Prostate gland (tissue), 2 donors: ENCODE data around the gene MGRN1.

Experiments
- POLR2A ChIP-seq: fragments of 450-650 bp; IDR thresholded peaks from one replicate; pipeline ENCODE4 v1.6.1; 2016; ENCODE audit warnings: antibody characterized with exemption, mild to moderate bottlenecking
- POLR2AphosphoS5 ChIP-seq: sonication (generic); formaldehyde crosslinking; IDR thresholded peaks from one replicate; pipeline ENCODE4 v1.6.1; 2017; ENCODE audit warnings: antibody characterized with exemption
- TF ChIP-seq, protein P1 (sequence below), 4 experiments: fragments of 200-600 bp in 2 of 4; fragments of 450-650 bp in 2 of 4; sonication (generic) in 2 of 4; IDR thresholded peaks; 1 replicate in 3 of 4; 2 replicates in 1 of 4; pipeline ENCODE4 v1.5.1; 2016 to 2019; ENCODE audit warnings: antibody characterized with exemption in 4 of 4, mild to moderate bottlenecking in 2 of 4, moderate library complexity in 2 of 4

DNA sequence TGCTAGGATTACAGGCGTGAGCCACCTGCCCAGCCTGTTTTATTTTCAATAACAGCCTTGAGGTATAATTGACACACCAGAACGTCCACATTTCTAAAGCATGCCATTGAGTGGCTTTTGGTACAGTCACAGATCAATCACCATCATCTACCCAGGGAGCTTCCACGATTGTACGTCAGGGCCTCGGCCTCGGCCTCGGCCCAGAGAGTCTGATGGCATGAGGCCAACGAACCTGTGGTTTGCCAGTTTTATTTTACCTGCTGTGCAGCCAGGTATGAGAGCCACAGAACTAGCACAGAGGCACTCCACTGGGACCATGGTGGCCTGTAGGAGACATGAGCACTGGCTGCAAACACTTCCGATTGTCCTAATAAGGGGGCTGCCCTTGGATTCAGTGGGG, 18.3 kb upstream of the MGRN1 start:
- TF ChIP-seq, protein P1, sequence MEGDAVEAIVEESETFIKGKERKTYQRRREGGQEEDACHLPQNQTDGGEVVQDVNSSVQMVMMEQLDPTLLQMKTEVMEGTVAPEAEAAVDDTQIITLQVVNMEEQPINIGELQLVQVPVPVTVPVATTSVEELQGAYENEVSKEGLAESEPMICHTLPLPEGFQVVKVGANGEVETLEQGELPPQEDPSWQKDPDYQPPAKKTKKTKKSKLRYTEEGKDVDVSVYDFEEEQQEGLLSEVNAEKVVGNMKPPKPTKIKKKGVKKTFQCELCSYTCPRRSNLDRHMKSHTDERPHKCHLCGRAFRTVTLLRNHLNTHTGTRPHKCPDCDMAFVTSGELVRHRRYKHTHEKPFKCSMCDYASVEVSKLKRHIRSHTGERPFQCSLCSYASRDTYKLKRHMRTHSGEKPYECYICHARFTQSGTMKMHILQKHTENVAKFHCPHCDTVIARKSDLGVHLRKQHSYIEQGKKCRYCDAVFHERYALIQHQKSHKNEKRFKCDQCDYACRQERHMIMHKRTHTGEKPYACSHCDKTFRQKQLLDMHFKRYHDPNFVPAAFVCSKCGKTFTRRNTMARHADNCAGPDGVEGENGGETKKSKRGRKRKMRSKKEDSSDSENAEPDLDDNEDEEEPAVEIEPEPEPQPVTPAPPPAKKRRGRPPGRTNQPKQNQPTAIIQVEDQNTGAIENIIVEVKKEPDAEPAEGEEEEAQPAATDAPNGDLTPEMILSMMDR (IDR thresholded peaks at IDR 0.05): no peak
- TF ChIP-seq POLR2A (no peak), POLR2AphosphoS5 (no peak)
